Melanocyte of skin (primary cell): ENCODE data around the gene ITPKC. TPM values are rescaled to one million over a fixed set of nuclear protein-coding genes. Genes with fewer than 3 reads are reported as not detected.

Experiments used
- small RNA-seq, 2 donors: library from RNA; depleted of rRNA; stranded (forward); fragments of <200 nt; gene quantifications; one replicate each; pipeline ENCODE3, GENCODE V24; 2012
- total RNA-seq, 2 donors: library from RNA; depleted of rRNA; stranded (reverse); fragments of >200 nt; gene quantifications; 2 replicates each; pipeline ENCODE4 v1.2.3, GENCODE V29; 2012

Gene ITPKC
- total RNA-seq: 10 to 100 TPM in 1 of 2 donors, 1 to 10 TPM in 1; 9.3 to 15.8 TPM

DNA sequence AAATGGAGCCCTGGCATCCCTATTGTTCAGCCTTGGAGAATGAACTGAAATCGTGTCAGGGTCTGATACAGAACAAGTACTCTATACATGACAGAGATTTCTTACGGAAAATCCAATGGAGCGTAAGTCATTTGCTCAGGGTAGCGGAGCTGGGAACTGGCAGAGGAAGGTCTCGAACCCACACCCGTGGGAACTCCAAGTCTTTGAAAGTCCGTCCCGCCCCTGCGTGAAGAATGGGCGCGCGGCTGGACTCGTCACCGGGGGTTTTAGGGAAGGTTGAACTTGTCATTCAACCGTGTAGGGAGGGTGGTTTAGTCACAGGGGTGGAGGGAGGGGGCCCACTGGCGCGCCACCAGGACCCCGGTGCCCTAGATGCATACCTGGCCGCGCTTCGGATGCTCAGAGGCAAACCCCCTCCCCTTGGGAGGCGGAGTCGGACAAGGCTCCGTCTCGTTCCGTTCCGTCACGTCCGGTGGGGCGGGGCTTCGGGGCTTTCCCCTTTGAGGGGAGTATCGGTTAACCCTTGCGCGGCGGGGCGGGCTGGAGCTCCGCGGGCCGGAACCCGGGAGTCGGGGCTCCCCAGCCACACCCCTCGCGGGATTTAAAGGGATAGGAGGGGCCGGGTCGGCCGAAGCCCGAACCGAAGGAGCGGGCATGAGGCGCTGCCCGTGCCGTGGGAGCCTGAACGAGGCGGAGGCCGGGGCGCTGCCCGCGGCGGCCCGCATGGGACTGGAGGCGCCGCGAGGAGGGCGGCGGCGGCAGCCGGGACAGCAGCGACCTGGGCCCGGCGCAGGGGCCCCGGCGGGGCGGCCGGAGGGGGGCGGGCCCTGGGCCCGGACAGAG lies at the start of gene ITPKC, which contains the start of gene COQ8B:
ITPKC (plus strand) TSS at position 631 of the 843 bp plus-strand sequence; CDS start at position 655, 24 bp downstream.
COQ8B (minus strand) TSS at position 405 of the 843 bp plus-strand sequence. CDS start 2,254 bp downstream, outside the sequence.

DNA sequence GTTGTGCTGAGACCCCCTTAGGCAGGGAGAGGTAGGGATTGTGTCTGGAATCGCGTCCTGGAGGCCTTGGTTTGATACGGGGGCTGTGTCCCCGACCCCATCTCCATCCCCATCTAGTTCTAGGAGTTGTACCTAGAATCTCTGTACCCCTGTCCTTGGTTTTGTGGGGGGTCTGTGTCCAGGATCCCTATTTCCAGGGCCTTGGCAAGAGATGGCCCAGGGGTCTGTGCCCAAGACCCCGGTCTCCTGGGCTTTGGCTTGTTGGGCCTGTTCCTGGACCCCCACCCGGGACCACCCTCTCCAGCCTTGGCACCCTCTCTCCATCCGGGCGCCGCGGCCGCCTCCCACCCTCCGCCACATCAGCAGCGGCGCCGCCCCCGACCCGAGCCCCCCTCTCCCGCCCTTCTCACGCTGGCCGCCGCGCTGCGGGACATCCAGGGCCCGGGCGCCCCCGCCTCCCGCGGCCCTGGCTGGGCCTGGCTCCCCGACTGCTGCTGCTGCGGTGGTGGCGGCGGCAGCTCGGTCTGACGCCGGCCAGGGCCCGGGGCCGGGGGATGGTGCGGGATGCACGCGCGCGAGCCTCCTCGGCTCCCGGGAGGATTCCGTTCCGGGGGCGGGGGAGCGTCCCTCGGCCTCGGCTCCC lies 26.7 kb upstream of the ITPKC start, which contains the start of gene NUMBL:
NUMBL (minus strand) TSS at position 602 of the 643 bp plus-strand sequence; CDS start at position 434, 168 bp downstream.

DNA sequence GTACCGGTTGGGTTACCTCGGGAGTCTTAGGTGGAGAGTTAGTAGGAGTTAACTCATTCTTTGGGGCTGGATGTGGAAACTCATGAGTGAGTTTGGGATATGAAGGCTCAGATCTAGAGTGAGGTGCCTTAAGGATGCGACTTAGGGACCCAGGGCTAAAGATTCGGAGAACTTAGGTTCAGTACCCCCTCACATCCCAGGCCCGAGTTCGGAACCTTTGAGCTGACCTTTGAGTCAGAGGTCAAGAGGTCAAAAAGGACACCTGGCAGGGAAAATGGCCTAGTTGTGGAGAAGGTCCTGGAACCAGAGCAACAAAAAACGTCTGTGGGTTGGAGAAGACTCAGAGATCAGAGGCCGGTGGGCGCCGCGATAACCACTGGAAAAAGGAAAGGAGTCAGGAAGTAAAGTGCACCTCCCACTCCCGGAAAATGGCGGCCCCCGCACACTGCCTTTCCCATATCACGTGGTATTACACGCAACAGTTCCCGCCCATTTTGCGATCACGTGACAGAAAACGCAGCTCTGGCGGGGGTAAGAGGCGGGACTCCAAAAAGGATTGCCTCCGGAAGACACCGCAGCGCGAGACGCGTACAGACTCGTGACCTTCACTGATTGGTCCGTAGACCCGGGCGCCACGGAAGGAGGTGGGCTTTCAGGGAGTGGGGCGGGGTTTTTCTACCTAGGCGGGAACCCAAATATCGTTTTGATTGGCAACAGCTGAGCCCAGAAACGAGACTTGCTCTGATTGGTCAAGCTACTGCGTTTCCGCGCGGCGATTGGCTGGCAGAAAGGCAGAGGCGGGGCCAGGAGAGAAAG lies 33.4 kb downstream of the ITPKC start, which contains the start of gene ACTMAP:
ACTMAP (minus strand) TSS at position 420 of the 816 bp plus-strand sequence. CDS start 674 bp downstream, outside the sequence.

DNA sequence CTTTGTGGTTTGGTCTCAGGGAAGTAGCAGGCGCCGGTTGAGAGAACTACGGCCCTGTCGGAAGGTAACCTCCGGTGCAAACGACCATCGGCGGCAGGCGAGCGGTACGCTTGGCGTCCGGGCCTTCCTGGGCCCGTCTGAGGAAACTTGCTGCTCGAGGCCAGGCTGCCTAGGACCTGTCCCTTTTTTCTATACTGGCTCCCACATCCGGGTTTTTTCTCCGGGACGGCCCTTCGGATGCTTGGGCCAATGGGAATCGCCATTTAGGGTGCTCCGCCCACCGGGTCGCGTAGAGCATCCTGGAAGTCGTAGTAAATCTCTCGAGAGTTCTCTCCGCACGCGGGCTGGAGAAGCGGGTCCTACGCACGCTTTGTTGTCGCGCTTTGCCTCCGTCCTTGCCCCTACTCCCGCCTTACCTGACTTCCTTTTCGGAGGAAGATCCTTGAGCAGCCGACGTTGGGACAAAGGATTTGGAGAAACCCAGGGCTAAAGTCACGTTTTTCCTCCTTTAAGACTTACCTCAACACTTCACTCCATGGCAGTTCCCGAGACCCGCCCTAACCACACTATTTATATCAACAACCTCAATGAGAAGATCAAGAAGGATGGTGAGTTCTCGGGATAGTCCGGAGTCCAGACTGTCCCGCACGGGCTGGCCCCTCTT lies 34.1 kb downstream of the ITPKC start, which contains the start of gene SNRPA:
SNRPA (plus strand) TSS at position 330 of the 664 bp plus-strand sequence; CDS start at position 536, 206 bp downstream.

DNA sequence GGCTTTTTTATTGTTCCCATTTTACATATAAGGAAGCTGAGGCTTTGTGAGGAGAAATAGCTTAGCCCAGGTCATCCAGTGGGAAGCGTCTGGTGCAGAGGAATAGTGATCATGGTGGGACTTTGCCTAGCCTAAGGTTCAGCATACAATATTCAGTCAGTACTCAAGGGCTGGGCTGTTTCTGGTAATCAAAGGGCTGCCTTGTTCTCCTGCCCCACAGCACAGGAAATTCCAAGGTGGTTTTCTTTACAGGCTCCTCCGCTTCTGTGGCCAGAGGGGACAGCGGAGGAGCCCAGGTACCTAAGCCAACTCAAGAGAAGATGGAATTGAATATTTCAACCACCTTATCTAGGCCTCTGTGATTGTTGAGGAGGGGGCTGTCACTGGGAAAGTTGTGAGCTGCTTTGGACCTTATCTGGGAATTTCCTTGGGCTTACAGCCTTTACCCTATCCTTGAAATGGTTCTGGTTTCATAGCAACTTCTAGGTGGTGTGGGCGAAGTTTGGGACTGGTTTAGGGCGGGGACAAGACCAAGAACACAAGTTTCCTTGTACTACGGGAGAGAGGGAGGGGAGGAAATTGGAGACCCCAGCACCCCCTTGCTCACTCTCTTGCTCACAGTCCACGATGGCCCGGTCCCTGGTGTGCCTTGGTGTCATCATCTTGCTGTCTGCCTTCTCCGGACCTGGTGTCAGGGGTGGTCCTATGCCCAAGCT lies 58.2 kb downstream of the ITPKC start, which contains the start of gene MIA:
MIA (plus strand) TSS at position 606 of the 716 bp plus-strand sequence; CDS start at position 628, 22 bp downstream.

DNA sequence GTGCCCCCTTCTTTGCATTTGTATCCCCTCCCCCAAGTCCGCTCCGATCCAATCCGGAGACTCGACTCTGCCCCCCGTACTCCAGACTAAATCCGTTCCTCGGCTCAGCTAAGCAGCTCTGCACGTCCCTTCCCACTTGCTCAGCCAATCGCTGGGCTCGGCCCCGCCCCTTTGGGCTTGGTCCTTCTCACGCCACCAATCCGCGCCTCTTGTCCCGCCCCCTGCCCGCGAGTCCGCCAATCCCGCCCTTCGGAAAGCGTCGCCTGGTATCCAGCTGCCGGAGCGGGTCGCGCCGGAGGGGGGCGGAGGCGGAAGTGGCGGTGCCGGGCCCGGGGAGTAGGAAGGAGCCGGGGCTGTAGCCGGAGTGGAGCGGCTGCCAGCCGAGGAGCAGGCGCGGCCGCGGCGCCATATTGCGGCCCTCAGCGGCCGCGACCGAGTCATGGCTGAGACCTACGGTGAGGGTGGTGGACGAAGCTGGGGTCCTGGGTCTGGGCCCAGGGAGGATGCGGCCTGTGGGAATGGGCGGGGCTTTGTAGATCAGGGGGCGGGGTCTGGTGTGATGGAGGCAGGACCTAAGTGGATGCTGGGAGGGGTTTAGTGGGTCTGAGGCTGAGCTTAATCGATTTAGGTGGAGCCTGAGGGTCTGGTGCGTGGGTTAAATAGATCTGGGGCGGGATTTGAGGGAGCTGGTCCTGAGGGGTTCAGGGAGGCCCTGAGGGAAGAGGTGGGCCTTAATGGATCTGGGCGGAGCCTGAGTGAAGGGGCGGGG lies 61.2 kb downstream of the ITPKC start, which contains the start of gene RAB4B:
RAB4B (plus strand) TSS at position 311 of the 769 bp plus-strand sequence; CDS start at position 440, 129 bp downstream.

Small RNA genes within 50 kb of the gene (small RNA-seq; reads per million reads assigned to genes)
- 0 reads per million in 2 donors for gene RNU6-195P

Other genes with a start within 250 kb of the ITPKC start
- 10 to 100 TPM; 20.0 to 30.6 TPM for gene SHKBP1, start 140.2 kb upstream of the ITPKC start, total RNA-seq
- 10 to 100 TPM; 15.5 to 17.3 TPM for gene LTBP4, start 115.7 kb upstream of the ITPKC start, total RNA-seq
- gene NUMBL, start 26.5 kb upstream of the ITPKC start, total RNA-seq: 10 to 100 TPM in 1 of 2 donors, 1 to 10 TPM in 1; 9.0 to 17.6 TPM
- 10 to 100 TPM; 55.4 to 57.9 TPM for gene COQ8B, start 226 bp upstream of the ITPKC start, total RNA-seq
- 1 to 10 TPM; 1.0 to 1.7 TPM for gene ACTMAP, start 33.4 kb downstream of the ITPKC start, total RNA-seq
- gene SNRPA, start 34.1 kb downstream of the ITPKC start, total RNA-seq: 10 to 100 TPM; 23.1 to 51.3 TPM
- gene MIA, start 58.4 kb downstream of the ITPKC start, total RNA-seq: 10 to 100 TPM in 1 of 2 donors, 1 to 10 TPM in 1; 7.3 to 15.5 TPM
- gene RAB4B, start 61.1 kb downstream of the ITPKC start, total RNA-seq: 10 to 100 TPM; 15.5 to 24.3 TPM
- gene EGLN2, start 82.1 kb downstream of the ITPKC start, total RNA-seq: 10 to 100 TPM; 80.2 to 85.9 TPM
- not detected for gene CYP2A6, start 133.3 kb downstream of the ITPKC start, total RNA-seq
- not detected for gene CYP2A7, start 165.1 kb downstream of the ITPKC start, total RNA-seq